H1 (cell line): Measurements from ENCODE around the gene CYB5R2. TPM values are rescaled to one million over a fixed set of nuclear protein-coding genes. Genes with fewer than 3 reads are reported as not detected.

Experiments used
- CTCF ChIA-PET: fragments of 300-600 bp; sonication (Branson Sonifier 250); formaldehyde crosslinking; loops from one replicate; lab custom pipeline; 2021; ENCODE audit not compliant: partially characterized antibody; lab: Charles Lee
- POLR2A ChIA-PET: fragments of 300-600 bp; sonication (Branson Sonifier 250); formaldehyde crosslinking; loops from one replicate; lab custom pipeline; 2021; ENCODE audit warnings: inconsistent platforms; ENCODE audit not compliant: partially characterized antibody; lab: Charles Lee
- DNase-seq, 2 experiments: peaks; one replicate each; pipeline versions ENCODE4 v3.0.0 to v3.0.0-alpha.2; 2010 to 2022; ENCODE audit warnings: low spot score in 2 of 2, low read depth in 1 of 2, mixed read lengths in 1 of 2
- FAIRE-seq: peaks from 2 replicates; lab custom pipeline; 2011; peaks lifted over from hg19 to GRCh38; lab: Jason Lieb, UNC
- H2AFZ ChIP-seq: 2 replicates; pipeline ENCODE4 v1.8.1; 2012; ENCODE audit warnings: low read length, inconsistent platforms
- H2AK5ac ChIP-seq: 2 replicates; pipeline ENCODE4 v1.6.1; 2013; ENCODE audit warnings: low read depth, low read length
- H2BK120ac ChIP-seq: replicated peaks from 2 replicates; pipeline ENCODE3; 2013; ENCODE audit warnings: low read depth, low read length, inconsistent platforms
- H2BK12ac ChIP-seq: 2 replicates; pipeline ENCODE4 v1.6.1; 2013; ENCODE audit warnings: low read depth, low read length
- H2BK15ac ChIP-seq: 2 replicates; pipeline ENCODE4 v1.6.1; 2013; ENCODE audit warnings: low read length
- H2BK20ac ChIP-seq: 2 replicates; pipeline ENCODE4 v1.6.1; 2013; ENCODE audit warnings: low read length
- H2BK5ac ChIP-seq: 2 replicates; pipeline ENCODE4 v1.6.1; 2013; ENCODE audit warnings: low read depth, low read length
- H3K14ac ChIP-seq: 2 replicates; pipeline ENCODE4 v1.6.1; 2013; ENCODE audit warnings: inconsistent platforms; ENCODE audit not compliant: insufficient read length
- H3K18ac ChIP-seq: 2 replicates; pipeline ENCODE4 v1.6.1; 2013; ENCODE audit warnings: low read length; ENCODE audit errors: extremely low read depth
- H3K23ac ChIP-seq: 2 replicates; pipeline ENCODE4 v1.6.1; 2013; ENCODE audit warnings: inconsistent platforms; ENCODE audit not compliant: insufficient read length
- H3K23me2 ChIP-seq: 2 replicates; pipeline ENCODE4 v1.6.1; 2013; ENCODE audit warnings: low read depth, low read length
- H3K27ac ChIP-seq: 2 replicates; pipeline ENCODE4 v1.6.1; 2011; ENCODE audit warnings: low read depth, low read length, inconsistent platforms
- H3K27me3 ChIP-seq, 4 experiments: replicated peaks in 1 of 4; 1 replicate in 1 of 4; 2 replicates in 3 of 4; pipeline versions ENCODE4 v1.6.1 to v1.8.1; 2011 to 2013; ENCODE audit warnings: low read length in 3 of 4, mild to moderate bottlenecking in 3 of 4, inconsistent platforms in 2 of 4, mixed read lengths in 2 of 4, moderate library complexity in 1 of 4; ENCODE audit not compliant: control insufficient read depth in 3 of 4, insufficient read depth in 3 of 4; ENCODE audit errors: extremely low read depth in 1 of 4
- H3K36me3 ChIP-seq, 4 experiments: 2 replicates each; pipeline versions ENCODE4 v1.6.1 to v1.8.1; 2011 to 2013; ENCODE audit warnings: mild to moderate bottlenecking in 4 of 4, low read length in 3 of 4, moderate library complexity in 2 of 4, control low read depth in 1 of 4, inconsistent platforms in 1 of 4; ENCODE audit not compliant: insufficient read depth in 4 of 4, control insufficient read depth in 2 of 4
- H3K4ac ChIP-seq: replicated peaks from 2 replicates; pipeline ENCODE3; 2013; ENCODE audit warnings: low read length, low read depth, mixed read lengths, inconsistent platforms; ENCODE audit not compliant: insufficient read length
- H3K4me1 ChIP-seq, 4 experiments: replicated peaks in 1 of 4; 1 replicate in 1 of 4; 2 replicates in 3 of 4; pipeline versions ENCODE4 v1.6.1 to v1.8.1; 2011 to 2013; ENCODE audit warnings: low read length in 3 of 4, inconsistent platforms in 2 of 4, mixed read lengths in 1 of 4; ENCODE audit not compliant: insufficient read depth in 4 of 4, control insufficient read depth in 3 of 4
- H3K4me2 ChIP-seq, 2 experiments: 2 replicates each; pipeline versions ENCODE4 v1.6.1 to v1.8.1; 2011 to 2013; ENCODE audit warnings: low read depth in 2 of 2, low read length in 2 of 2, control low read depth in 1 of 2, inconsistent platforms in 1 of 2, mild to moderate bottlenecking in 1 of 2; ENCODE audit not compliant: insufficient read depth in 1 of 2
- H3K4me3 ChIP-seq, 4 experiments: fragments of 200-600, 300-600 bp in 1 of 4; sonication (generic), shearing (Covaris generic), sonication (Bioruptor Twin) in 1 of 4; 2 replicates each; pipeline versions ENCODE4 v1.5.1 to v1.8.1; 2011 to 2016; ENCODE audit warnings: low read length in 4 of 4, low read depth in 3 of 4, control low read depth in 2 of 4, inconsistent platforms in 2 of 4, mild to moderate bottlenecking in 2 of 4, mixed read lengths in 1 of 4, moderate library complexity in 1 of 4; ENCODE audit not compliant: insufficient read depth in 2 of 4; ENCODE audit errors: extremely low read depth in 1 of 4
- H3K56ac ChIP-seq: replicated peaks from 2 replicates; pipeline ENCODE3; 2013; ENCODE audit warnings: low read depth, mild to moderate bottlenecking, mixed read lengths, low read length, inconsistent platforms; ENCODE audit not compliant: insufficient read length
- H3K79me1 ChIP-seq: 2 replicates; pipeline ENCODE4 v1.6.1; 2013; ENCODE audit warnings: low read depth, low read length, control low read depth
- H3K79me2 ChIP-seq, 2 experiments: 2 replicates each; pipeline versions ENCODE4 v1.6.1 to v1.8.1; 2012 to 2013; ENCODE audit warnings: low read length in 2 of 2, mild to moderate bottlenecking in 2 of 2, inconsistent platforms in 1 of 2; ENCODE audit not compliant: insufficient read depth in 2 of 2, control insufficient read depth in 1 of 2
- H3K9ac ChIP-seq, 4 experiments: replicated peaks in 1 of 4; 1 replicate in 1 of 4; 2 replicates in 3 of 4; pipeline versions ENCODE4 v1.6.1 to v1.8.1; 2011 to 2013; ENCODE audit warnings: low read depth in 3 of 4, low read length in 3 of 4, control low read depth in 2 of 4, mild to moderate bottlenecking in 2 of 4, moderate library complexity in 2 of 4, inconsistent platforms in 1 of 4; ENCODE audit errors: extremely low read depth in 1 of 4
- H3K9me3 ChIP-seq, 2 experiments: 2 replicates each; pipeline versions ENCODE4 v1.6.1 to v1.8.1; 2012 to 2013; ENCODE audit warnings: mild to moderate bottlenecking in 2 of 2, moderate library complexity in 2 of 2, control low read depth in 1 of 2, inconsistent platforms in 1 of 2, low read depth in 1 of 2, low read length in 1 of 2, mixed read lengths in 1 of 2; ENCODE audit not compliant: insufficient read depth in 2 of 2
- H4K20me1 ChIP-seq, 2 experiments: replicated peaks in 1 of 2; 2 replicates each; pipeline versions ENCODE3 to v1.8.1; 2011 to 2013; ENCODE audit warnings: inconsistent platforms in 2 of 2, low read length in 2 of 2, mild to moderate bottlenecking in 1 of 2; ENCODE audit not compliant: insufficient read depth in 2 of 2, control insufficient read depth in 1 of 2
- H4K5ac ChIP-seq: 2 replicates; pipeline ENCODE4 v1.6.1; 2013; ENCODE audit warnings: low read length, low read depth, mixed read lengths, inconsistent platforms; ENCODE audit not compliant: insufficient read length
- H4K8ac ChIP-seq: 2 replicates; pipeline ENCODE4 v1.8.0; 2013; ENCODE audit warnings: mild to moderate bottlenecking, moderate library complexity, low read length, inconsistent platforms; ENCODE audit not compliant: insufficient read depth; ENCODE audit errors: extremely low read depth
- H4K91ac ChIP-seq: replicated peaks from 2 replicates; pipeline ENCODE3; 2013; ENCODE audit warnings: low read length, mixed read lengths, inconsistent platforms; ENCODE audit not compliant: insufficient read length
- CHD2 ChIP-seq: IDR thresholded peaks from 2 replicates; pipeline ENCODE4 v1.6.1; 2012; ENCODE audit warnings: low read length, improper control_type of control experiment
- KDM4A ChIP-seq: IDR thresholded peaks from one replicate; pipeline ENCODE4 v1.7.1; 2012; ENCODE audit warnings: low read depth, mild to moderate bottlenecking, moderate library complexity, low read length, inconsistent platforms; ENCODE audit not compliant: severe bottlenecking
- NRF1 ChIP-seq: IDR thresholded peaks from 2 replicates; pipeline ENCODE4 v1.6.1; 2011; ENCODE audit warnings: mild to moderate bottlenecking, low read depth, low read length, improper control_type of control experiment
- POLR2A ChIP-seq, 2 experiments: IDR thresholded peaks; 1 replicate in 1 of 2; 2 replicates in 1 of 2; pipeline ENCODE4 v1.6.1; 2011; ENCODE audit warnings: low read depth in 2 of 2, low read length in 2 of 2, mild to moderate bottlenecking in 2 of 2; ENCODE audit errors: control extremely low read depth in 1 of 2
- RXRA ChIP-seq: IDR thresholded peaks from 2 replicates; pipeline ENCODE4 v1.6.1; 2011; ENCODE audit warnings: low read depth, mild to moderate bottlenecking, low read length, moderate library complexity; ENCODE audit not compliant: insufficient read depth
- SIRT6 ChIP-seq: IDR thresholded peaks from one replicate; pipeline ENCODE4 v1.7.1; 2012; ENCODE audit warnings: low read length, inconsistent platforms
- SIX5 ChIP-seq: IDR thresholded peaks from 2 replicates; pipeline ENCODE4 v1.6.1; 2011; ENCODE audit warnings: mild to moderate bottlenecking, low read depth, low read length
- TAF1 ChIP-seq: IDR thresholded peaks from 2 replicates; pipeline ENCODE4 v1.6.1; 2011; ENCODE audit warnings: mild to moderate bottlenecking, low read depth, low read length
- WGBS, 2 experiments: shearing (Covaris generic) in 1 of 2; methylation state at CpG; one replicate each; pipeline versions ENCODE4 v1.1.6 to v1.1.7; 2013 to 2015; ENCODE audit warnings: low lambda C conversion rate in 2 of 2, mixed read lengths in 2 of 2, inconsistent platforms in 1 of 2, low coverage in 1 of 2, missing lambda C conversion rate in 1 of 2; ENCODE audit not compliant: insufficient replicate concordance in 2 of 2, insufficient coverage in 1 of 2, insufficient read length in 1 of 2; ENCODE audit errors: extremely low coverage in 1 of 2, missing lambda C conversion rate in 1 of 2; 5-methylcytosine and 5-hydroxymethylcytosine counted together
- long read RNA-seq, 2 experiments: library from RNA in 1 of 2; library from capped mRNA in 1 of 2; stranded (forward); transcript quantifications; one replicate each; pipeline ENCODE4 v2.0.0, GENCODE V29; 2021; ENCODE audit warnings: inconsistent platforms in 1 of 2
- polyA minus RNA-seq, 3 experiments: library from RNA; depleted of rRNA, polyadenylated mRNA; stranded (reverse); fragments of >200 nt; gene quantifications; 1 replicate in 2 of 3; 2 replicates in 1 of 3; pipeline ENCODE4 v1.2.3, GENCODE V29; 2011
- polyA plus RNA-seq, 7 experiments: library from polyadenylated mRNA; depleted of rRNA in 3 of 7; stranded (reverse) in 5 of 7; unstranded in 2 of 7; fragments of >200 nt in 5 of 7; fragments of 200-250 nt in 2 of 7; gene quantifications; 1 replicate in 5 of 7; 2 replicates in 1 of 7; 4 replicates in 1 of 7; pipeline versions ENCODE4 v1.2.1 to v1.2.3, GENCODE V29; 2011 to 2013; ENCODE audit warnings: missing spikeins in 2 of 7, mixed read lengths in 2 of 7
- total RNA-seq: library from RNA; stranded (reverse); fragmentation: NEBNext Ultra II Directional; extraction: Animal tissue kit (Norgen Biotek cat#: 25700); gene quantifications from 2 replicates; pipeline ENCODE4 v1.2.1, GENCODE V29; 2021

The CYB5R2 gene
- total RNA-seq (50.4 and 53.0 TPM in 2 replicates), polyA plus RNA-seq (2011; rRNA removed) (51.5 and 55.9 TPM in 2 replicates), polyA minus RNA-seq (2011; rRNA and poly(A)+ RNA removed) (43.1 and 49.4 TPM in 2 replicates)
- 60.1 TPM for polyA plus RNA-seq (2011; cell fraction: cytosol; rRNA removed)
- polyA plus RNA-seq (2011; cell fraction: nucleus; rRNA removed): 92.4 TPM
- polyA plus RNA-seq (2012, experiment 1 of 2): 61.0 to 67.9 TPM (median 65.5 TPM) in 4 replicates
- polyA plus RNA-seq (2012, experiment 2 of 2): 97.4 TPM
- 52.9 TPM for polyA plus RNA-seq (2013, experiment 1 of 2)
- 53.4 TPM for polyA plus RNA-seq (2013, experiment 2 of 2)
- 20.8 TPM for polyA minus RNA-seq (2011; cell fraction: cytosol; rRNA and poly(A)+ RNA removed)
- 32.8 TPM for polyA minus RNA-seq (2011; cell fraction: nucleus; rRNA and poly(A)+ RNA removed)
- long read RNA-seq, experiment 1, partial matches to known transcripts: 26 of 60 reads
- long read RNA-seq, experiment 1, other reads (novel, unspliced or antisense): 28 of 60 reads
- long read RNA-seq, experiment 2, transcript CYB5R2-201 (9 exons, 1,254 nt): major isoform, 7 of 60 reads
- long read RNA-seq, experiment 2, partial matches to known transcripts: 9 of 60 reads
- long read RNA-seq, experiment 2, other reads (novel, unspliced or antisense): 44 of 60 reads

DNA sequence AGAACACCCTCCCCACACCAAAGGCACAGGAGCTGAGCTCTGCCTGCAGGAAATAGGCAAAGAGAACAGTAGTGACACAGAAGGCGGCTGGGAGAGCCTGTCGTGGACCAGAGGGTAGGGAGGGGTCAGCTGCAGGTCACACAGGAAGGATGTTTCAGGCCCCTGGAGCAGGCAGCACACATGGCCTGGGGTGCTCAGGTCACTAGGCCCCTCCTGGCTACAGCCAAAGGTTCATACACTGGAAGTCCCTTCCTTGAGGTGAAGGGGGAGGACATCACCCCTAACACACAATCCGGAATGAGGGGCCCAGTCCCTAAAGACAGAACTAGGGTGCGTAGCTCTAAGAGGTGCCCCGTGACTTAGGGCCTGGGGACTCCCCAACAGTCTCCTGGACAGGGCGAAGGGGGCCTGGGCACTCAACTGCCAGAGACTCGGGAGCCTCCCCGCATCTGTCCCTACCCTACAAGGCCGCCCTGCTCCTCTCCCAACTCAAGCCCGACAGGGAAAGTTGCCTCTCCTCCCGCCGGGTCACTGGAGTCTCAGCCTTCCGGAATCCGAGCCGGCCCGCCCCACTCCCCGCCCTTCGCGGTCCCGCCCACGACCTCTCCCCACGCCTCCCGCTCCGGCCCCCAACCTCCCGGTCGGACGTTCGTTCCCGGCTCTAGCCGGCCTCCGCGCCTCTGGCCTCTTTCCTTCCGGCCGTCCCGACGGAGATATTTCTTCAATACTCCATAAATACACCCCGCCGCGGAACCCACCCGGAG lies at the start of gene CYB5R2:
Gene CYB5R2, minus strand, starts transcription at position 541 of the 764 bp plus-strand sequence. CDS start 675 bp downstream, outside the sequence.
- Histone ChIP-seq H3K4me3 (peak within 1 kb of the TSS; percentile 59 to 94 (median 66)), H2BK120ac (no peak within 1 kb of the TSS), H4K8ac (peak within 1 kb of the TSS; percentile 97; the same call in 1 of the 2 replicates), H4K5ac (peak within 1 kb of the TSS; percentile 95), H4K91ac (peak within 1 kb of the TSS; percentile 68), H2AK5ac (peak within 1 kb of the TSS; percentile 32; the same call in 1 of the 2 replicates), H3K14ac (peak within 1 kb of the TSS; percentile 8), H4K20me1 (no peaks in the 10 kb centered on the region), H2BK5ac (peak within 1 kb of the TSS; percentile 78), H3K4ac (peak within 1 kb of the TSS; percentile 66), H3K4me1 (peaks cover 0 to 10% (median 4%) of the 10 kb centered on the region in 4 experiments; a peak in 4 of 7 replicates), H3K27me3 (no peaks in the 10 kb centered on the region), H3K79me2 (no peaks in the 10 kb centered on the region), H3K9ac (peak within 1 kb of the TSS; percentile 41 to 84 (median 68)), H3K56ac (peak within 1 kb of the TSS; percentile 73), H2BK20ac (no peak within 1 kb of the TSS), H3K18ac (peak within 1 kb of the TSS; percentile 90), H3K79me1 (peaks cover 2% of the 10 kb centered on the region; the same call in 1 of the 2 replicates), H3K23me2 (peaks cover 16% of the 10 kb centered on the region; the same call in 1 of the 2 replicates), H2AFZ (peak within 1 kb of the TSS; percentile 68), H3K4me2 (peak within 1 kb of the TSS; percentile 90 to 92), H2BK12ac (peak within 1 kb of the TSS; percentile 90; the same call in 1 of the 2 replicates), H3K23ac (no peak within 1 kb of the TSS), H3K36me3 (peaks cover 9 to 17% (median 10%) of the 10 kb centered on the region in 4 experiments; a peak in 6 of 8 replicates), H3K9me3 (no peaks in the 10 kb centered on the region), H3K27ac (peak within 1 kb of the TSS; percentile 73; the same call in 1 of the 2 replicates), H2BK15ac (peak within 1 kb of the TSS; percentile 61; the same call in 1 of the 2 replicates)
- DNase-seq: peak in 1 of 2 experiments; percentile 79
- POLR2A ChIA-PET: interaction anchor here (0.8 to 2.2 kb wide), 10 partner anchors 8 to 101 kb away, joined by 3 to 14 read pairs (median 4); no protein-coding TSS in a partner anchor
- 37% methylated on average over 5 of the region's 40 CpGs; no CpG with 5 or more reads in 1 of the 2 experiments for WGBS, 2 experiments
- CTCF ChIA-PET: interaction anchor here (0.8 to 1.9 kb wide), 8 partner anchors 15 to 231 kb away, joined by 3 to 9 read pairs (median 3); no protein-coding TSS in a partner anchor
- no peak for FAIRE-seq
- TF ChIP-seq CHD2: no peak
- TF ChIP-seq POLR2A (IDR thresholded peaks at IDR 0.05; ENCODE audit: control extremely low read depth in 1 of 2, low read depth in 2 of 2, low read length in 2 of 2): peak in 1 of 2 experiments; percentile 65; a peak in 2 of 3 replicates
- TF ChIP-seq TAF1: 0 out of 2 replicates have a peak, but pooled peaks have one; percentile 25
- TF ChIP-seq RXRA: no peak
- no peak for TF ChIP-seq SIRT6
- TF ChIP-seq NRF1: no peak
- no peak for TF ChIP-seq SIX5
- no peak for TF ChIP-seq KDM4A
